Urothelium cell line (cell line): ENCODE measurements around the gene HS3ST3B1.

Experiments
- DNase-seq: peaks from one replicate; pipeline ENCODE4 v3.0.0; 2011; ENCODE audit warnings: low spot score, mixed read lengths
- FAIRE-seq: peaks from 2 replicates; lab custom pipeline; 2011; peaks lifted over from hg19 to GRCh38; lab: Jason Lieb, UNC

HS3ST3B1 gene

GRCh38 chr17:14320734-14321475, 20.0 kb downstream of the HS3ST3B1 start:
- no peak for FAIRE-seq
- DNase-seq: no peak

DNA sequence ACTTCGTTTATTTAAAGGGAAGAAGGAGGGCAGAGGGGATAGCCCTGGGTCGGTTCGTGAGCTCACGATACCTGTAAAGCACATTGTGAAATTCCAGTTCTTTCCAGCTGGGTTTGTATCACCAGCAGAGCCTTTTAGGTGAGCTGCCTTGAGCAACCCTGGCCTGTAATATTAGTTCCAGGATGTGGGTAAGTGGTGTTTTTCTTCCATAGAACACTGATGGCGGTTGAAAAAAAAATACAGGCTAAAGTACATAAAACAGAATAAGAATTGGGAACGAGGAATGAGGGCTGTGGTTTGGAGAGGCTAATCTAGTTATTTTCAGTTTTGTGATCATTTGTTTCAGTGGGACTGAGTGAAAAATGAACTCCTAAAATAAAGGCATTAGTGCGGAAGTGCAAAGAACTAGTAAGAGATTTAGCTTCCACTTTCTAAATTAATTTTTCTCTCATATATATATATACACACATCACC, 20.6 kb downstream of the HS3ST3B1 start:
- FAIRE-seq (no peak), DNase-seq (no peak)

DNA sequence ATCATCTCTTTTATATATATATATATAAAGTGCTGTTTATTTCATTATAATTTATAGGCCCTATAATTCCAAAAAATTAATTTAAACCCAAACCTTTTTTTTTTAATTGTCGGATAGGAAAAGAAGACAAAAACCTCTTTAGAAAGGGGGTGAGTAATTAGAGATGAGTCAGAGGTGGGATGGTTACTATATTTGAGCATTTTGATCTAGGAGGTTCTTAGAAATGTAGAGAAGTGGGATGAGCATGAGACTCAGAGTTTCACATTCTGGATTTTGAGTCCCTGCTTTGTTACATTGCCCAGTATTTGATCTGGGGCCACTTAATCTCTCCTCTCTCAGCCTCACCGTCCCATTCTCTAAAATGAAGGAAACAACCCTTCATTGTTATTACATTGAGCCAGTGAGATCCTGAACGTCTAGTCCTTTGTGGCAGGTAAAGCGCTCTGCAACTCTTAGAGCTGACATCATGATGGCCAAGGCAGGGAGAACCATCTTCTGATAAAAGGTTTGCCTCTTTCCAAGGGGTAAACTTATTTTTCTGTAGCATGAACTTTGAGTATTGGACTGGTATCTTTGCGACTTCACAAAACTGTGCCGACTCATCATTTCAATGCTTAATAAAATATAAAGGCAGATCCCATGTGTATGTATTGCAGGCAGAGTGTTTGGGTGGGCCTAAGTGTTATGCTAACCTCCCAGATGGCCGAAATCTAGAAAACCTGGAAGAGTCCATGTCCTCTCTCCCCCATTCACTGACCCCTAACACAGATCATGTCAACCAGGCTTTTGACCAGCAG, 21.3 kb downstream of the HS3ST3B1 start:
- DNase-seq (no peak), FAIRE-seq (no peak)

DNA sequence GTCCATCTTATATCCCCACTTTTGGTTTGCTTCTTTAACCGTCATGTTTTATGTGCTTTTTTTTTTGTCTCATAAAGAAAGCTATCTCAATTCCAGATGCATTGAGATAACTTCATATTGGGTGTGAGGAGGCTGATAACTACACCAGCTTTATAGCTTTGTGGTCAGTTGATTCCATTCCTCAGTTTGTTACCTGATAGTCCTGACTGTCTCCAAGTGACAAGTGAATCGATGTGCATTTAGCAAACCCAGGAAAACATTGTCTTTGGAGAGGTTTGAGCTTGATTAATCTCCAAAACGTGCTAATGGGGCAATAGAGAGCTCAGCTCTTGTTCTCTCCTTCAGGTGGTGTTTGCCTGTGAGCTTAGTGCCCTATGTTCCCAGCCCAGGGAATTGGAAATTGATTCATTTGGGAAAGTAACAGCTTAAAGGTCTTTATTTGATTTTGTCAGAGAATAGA, 22.7 kb downstream of the HS3ST3B1 start:
- no peak for FAIRE-seq
- DNase-seq: no peak

DNA sequence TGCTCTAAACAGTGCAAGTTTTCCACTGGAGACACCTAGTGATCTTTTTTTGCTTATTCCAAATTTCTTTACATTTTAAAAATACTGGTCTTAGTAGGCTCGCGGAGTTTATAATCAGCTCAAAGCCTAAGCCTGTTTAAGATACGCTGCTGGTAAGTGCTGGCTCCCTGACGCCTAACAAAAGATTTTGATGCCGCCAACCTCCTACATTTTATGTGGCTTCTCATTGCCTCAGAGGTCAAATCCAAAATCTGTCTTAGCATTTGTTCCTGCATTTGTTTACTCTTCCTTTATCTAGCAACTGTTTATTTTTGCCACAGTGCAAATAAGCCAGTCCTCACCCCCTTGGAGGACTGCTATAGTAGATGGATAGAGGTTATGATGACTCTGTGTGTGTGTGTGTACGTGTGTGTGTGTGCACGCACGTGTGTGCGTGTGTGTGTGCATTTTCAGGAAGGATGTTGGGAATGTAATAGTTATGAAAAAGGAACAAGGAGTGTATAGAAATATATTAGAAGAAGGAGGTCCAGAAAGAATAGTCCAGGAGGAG, 24.8 kb downstream of the HS3ST3B1 start:
- FAIRE-seq (no peak), DNase-seq (no peak)

- no peak for DNase-seq
- FAIRE-seq: no peak
Measured at GRCh38 chr17:14329900-14330491, 29.1 kb downstream of the HS3ST3B1 start.

DNA sequence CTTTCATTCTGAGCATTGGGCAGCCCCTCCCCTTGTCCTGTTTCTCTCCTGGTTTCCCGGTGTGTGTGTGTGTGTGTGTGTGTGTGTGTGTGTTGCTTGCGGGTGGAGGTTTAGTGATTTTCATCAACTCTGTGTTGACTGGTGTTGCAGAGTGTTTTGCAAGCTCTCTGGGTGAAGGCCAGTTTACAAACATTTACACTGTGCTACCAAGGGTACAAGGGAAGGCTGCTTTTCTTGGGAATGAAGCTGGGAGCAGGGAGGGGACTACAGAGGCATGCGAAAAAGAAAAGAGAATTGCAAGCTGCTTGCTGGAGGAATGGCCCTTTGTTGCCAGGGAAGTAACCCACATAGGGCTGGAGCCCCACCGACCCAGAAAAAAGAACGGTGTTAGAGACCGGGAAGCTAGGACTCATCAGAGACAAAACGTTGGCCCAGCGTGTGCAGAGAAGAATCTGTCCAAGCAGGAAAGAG, 29.6 kb downstream of the HS3ST3B1 start:
- DNase-seq (no peak), FAIRE-seq (no peak)

DNA sequence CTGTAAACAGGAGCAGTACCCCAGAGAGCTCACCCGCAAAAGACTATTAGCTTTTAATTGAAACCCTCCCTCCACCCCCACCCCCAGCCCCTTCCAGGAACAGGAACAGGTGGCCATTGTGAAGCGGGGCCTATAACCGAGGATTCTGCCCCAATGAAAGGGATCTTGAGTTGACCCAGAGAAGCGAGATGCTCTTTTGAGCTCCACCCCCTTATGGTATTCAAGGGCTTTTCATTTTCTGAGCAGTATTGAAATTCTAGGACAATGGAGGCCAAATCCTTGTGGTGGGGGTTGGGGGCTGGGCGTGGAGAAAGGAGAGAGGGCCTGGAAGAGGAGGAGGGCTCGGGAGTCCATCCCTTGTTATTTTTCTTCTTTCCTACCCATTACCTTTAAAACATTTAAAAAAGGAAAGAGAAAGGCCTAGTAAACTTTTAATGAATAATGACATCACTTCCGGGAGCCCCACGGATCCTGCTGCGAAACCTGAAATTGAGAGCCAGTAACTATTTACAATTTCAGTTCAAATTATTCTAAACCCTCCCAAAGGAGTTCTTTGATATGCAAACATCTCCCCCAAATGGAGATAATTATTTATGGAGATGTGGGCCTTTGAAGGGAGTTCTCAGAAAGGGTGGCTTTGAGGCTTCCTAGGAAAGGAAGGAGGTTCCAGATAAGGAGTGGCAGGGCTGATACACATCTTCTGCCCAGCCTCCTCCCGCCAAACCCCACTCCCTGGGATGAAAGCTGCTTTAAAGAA, 30.5 kb downstream of the HS3ST3B1 start:
- FAIRE-seq (no peak), DNase-seq (no peak)

- FAIRE-seq (no peak), DNase-seq (no peak)
Measured at GRCh38 chr17:14331982-14332298, 31.1 kb downstream of the HS3ST3B1 start.

- DNase-seq: no peak
- no peak for FAIRE-seq
Measured at GRCh38 chr17:14332331-14332730, 31.4 kb downstream of the HS3ST3B1 start.

DNA sequence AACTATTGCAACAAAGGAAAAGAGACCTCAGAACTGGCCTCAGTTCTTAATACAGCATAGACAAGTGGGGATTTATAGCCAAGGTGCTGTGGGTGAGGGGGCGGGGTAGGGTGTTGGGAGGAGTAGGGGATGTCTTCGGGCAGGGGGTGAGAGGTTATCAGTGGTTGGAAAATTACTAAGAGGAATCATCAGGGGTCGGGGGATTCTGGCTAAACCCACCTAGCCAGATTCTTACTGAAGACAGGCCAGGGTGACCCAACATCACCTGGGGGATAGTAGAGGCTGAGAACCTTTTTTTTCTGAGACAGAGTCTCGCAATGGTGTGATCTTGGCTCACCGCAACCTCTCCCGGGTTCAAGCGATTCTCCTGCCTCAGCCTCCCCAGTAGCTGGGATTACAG, 32.6 kb downstream of the HS3ST3B1 start:
- no peak for DNase-seq

GRCh38 chr17:14334276-14334840, 33.5 kb downstream of the HS3ST3B1 start:
- DNase-seq: no peak
- FAIRE-seq: no peak

More for the DNA sequence above, 32.6 kb downstream of the HS3ST3B1 start:
- no peak for FAIRE-seq

DNA sequence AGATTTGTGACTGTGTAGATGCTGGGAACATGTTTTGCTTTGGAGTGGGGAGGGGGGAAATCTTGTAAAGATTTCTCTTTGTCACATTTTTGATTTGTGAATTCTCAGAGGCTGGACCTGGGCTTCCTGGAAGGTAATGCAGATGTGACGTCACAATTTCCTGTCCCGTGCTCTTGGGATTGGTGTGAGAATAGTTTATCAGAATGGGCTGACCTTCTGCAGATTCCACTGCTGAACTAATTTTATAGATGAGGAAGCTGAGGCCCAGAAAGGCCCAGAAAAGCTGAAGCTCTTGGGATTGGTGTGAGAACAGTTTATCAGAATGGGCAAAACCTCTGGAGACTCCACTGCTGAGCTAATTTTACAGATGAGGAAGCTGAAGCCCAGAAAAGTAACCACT, 34.0 kb downstream of the HS3ST3B1 start:
- FAIRE-seq (no peak), DNase-seq (no peak)

GRCh38 chr17:14336418-14336817, 35.5 kb downstream of the HS3ST3B1 start:
- no peak for FAIRE-seq
- DNase-seq: no peak

DNA sequence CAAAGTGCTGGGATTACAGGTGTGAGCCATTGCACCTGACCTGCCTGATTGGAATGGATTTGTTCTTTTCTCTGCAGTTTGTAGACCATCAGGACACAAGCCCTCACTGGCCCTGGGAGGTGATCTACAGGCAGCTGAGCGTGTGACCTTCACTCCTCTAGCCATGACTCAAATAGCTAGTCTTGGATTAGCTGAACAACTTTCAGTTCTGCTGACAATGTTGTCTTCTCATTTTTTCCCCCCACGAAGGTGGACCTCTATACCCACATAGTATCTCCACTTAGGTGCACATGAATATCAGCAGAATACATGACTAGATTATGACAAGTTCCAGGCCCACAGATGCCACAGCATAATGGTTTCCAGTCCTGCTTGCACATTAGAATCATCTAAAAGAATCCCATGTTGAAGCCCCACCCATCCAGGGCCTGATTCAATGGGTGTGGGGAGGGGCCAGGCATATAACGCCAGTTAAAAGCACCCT, 36.8 kb downstream of the HS3ST3B1 start:
- DNase-seq: no peak
- no peak for FAIRE-seq

- FAIRE-seq: no peak
- DNase-seq: no peak
Measured at GRCh38 chr17:14340857-14341754, 40.2 kb downstream of the HS3ST3B1 start.

GRCh38 chr17:14341866-14342265, 41.0 kb downstream of the HS3ST3B1 start:
- no peak for DNase-seq
- FAIRE-seq: no peak

- no peak for FAIRE-seq
- no peak for DNase-seq
Measured at GRCh38 chr17:14346801-14347200, 45.9 kb downstream of the HS3ST3B1 start.

- DNase-seq (no peak), FAIRE-seq (no peak)
Measured at GRCh38 chr17:14351493-14351892, 50.6 kb downstream of the HS3ST3B1 start.
